Kidney (tissue), 14 donors: ENCODE results near the gene L3MBTL4. TPM values are rescaled to one million over a fixed set of nuclear protein-coding genes. Genes with fewer than 3 reads are reported as not detected.

ENCODE experiments used
- DNase-seq, 5 donors: peaks; one replicate each; pipeline ENCODE4 v3.0.0-alpha.2; 2013 to 2020
- FAIRE-seq: peaks from 2 replicates; lab custom pipeline; 2012; peaks lifted over from hg19 to GRCh38; lab: Jason Lieb, UNC
- H3K27ac ChIP-seq, 2 donors: one replicate each; pipeline ENCODE4 v1.7.0; 2013; ENCODE audit warnings: low read depth in 2 of 2, low read length in 2 of 2, inconsistent platforms in 1 of 2
- H3K27me3 ChIP-seq: one replicate; pipeline ENCODE4 v1.7.1; 2013; ENCODE audit warnings: low read length, inconsistent platforms; ENCODE audit not compliant: control insufficient read depth, insufficient read depth
- H3K36me3 ChIP-seq, 3 donors: one replicate each; pipeline versions ENCODE4 v1.7.0 to v1.7.1; 2013; ENCODE audit warnings: low read length in 3 of 3, control low read depth in 1 of 3, inconsistent platforms in 1 of 3; ENCODE audit not compliant: insufficient read depth in 3 of 3, control insufficient read depth in 2 of 3
- H3K4me1 ChIP-seq, 3 donors: one replicate each; pipeline versions ENCODE4 v1.7.0 to v1.7.1; 2013; ENCODE audit warnings: low read length in 3 of 3, inconsistent platforms in 1 of 3, low read depth in 1 of 3; ENCODE audit not compliant: control insufficient read depth in 2 of 3, insufficient read depth in 2 of 3
- H3K4me3 ChIP-seq, 3 donors: one replicate each; pipeline versions ENCODE4 v1.7.0 to v1.8.1; 2013; ENCODE audit warnings: low read length in 3 of 3, control low read depth in 1 of 3, inconsistent platforms in 1 of 3
- H3K9ac ChIP-seq, 3 donors: one replicate each; pipeline versions ENCODE4 v1.7.0 to v1.7.1; 2013; ENCODE audit warnings: low read length in 3 of 3, control low read depth in 1 of 3, inconsistent platforms in 1 of 3
- H3K9me3 ChIP-seq, 3 donors: one replicate each; pipeline versions ENCODE4 v1.7.0 to v1.7.1; 2013; ENCODE audit warnings: low read length in 3 of 3, control low read depth in 1 of 3, inconsistent platforms in 1 of 3; ENCODE audit not compliant: control insufficient read depth in 2 of 3, insufficient read depth in 1 of 3
- CTCF ChIP-seq: IDR thresholded peaks from 3 replicates; pipeline ENCODE4 v1.5.1; 2012; ENCODE audit warnings: mild to moderate bottlenecking, moderate library complexity, borderline replicate concordance; ENCODE audit not compliant: insufficient read depth; ENCODE audit errors: extremely low read depth
- intact Hi-C: fragments of 100-400 bp; cut with DNase I; formaldehyde crosslinking; loops from one replicate; pipeline ENCODE4 v1.11.1; 2022
- polyA plus RNA-seq: library from polyadenylated mRNA; stranded (reverse); fragments of 350-450 nt; fragmentation: Illumina TruSeq; extraction: RNeasy Lipid Tissue Mini Kit (QIAGEN cat#74804); gene quantifications from one replicate; pipeline ENCODE4 v1.2.3, GENCODE V29; 2014; ENCODE audit warnings: low read depth, low replicate concordance; ENCODE audit not compliant: insufficient read depth
- total RNA-seq: library from RNA; stranded (reverse); fragmentation: NEBNext Ultra II Directional; extraction: Animal tissue kit (Norgen Biotek cat#: 25700); gene quantifications from one replicate; pipeline ENCODE4 v1.2.1, GENCODE V29; 2021
- donor health status: control.
- donor health status: control.
- donor health status: control.
- donor health status: control.
- donor health status: control.
- donor health status: DM: yes; HTN: yes; CAD: no.
- donor health status: Normal renal cell carcinoma (clear cell type).

Gene L3MBTL4
- total and polyA plus RNA-seq, 2 donors from 2014 or later: 3.9 to 15.2 TPM

- Histone ChIP-seq H3K4me3 (no peak overlapping the region), H3K9ac (no peak overlapping the region), H3K27me3 (no peaks in the 10 kb centered on the region), H3K27ac (no peak overlapping the region), H3K9me3 (no peaks in the 10 kb centered on the region), H3K4me1 (no peaks in the 10 kb centered on the region), H3K36me3 (no peaks in the 10 kb centered on the region)
- TF ChIP-seq CTCF: no peak
- no peak for FAIRE-seq
- intact Hi-C loops: no loop called here
- no peak for DNase-seq
These were observed 452.3 kb downstream of the L3MBTL4 start for GRCh38 chr18:5962362-5962761.

GRCh38 chr18:5961828-5962150, 452.9 kb downstream of the L3MBTL4 start:
- no peak overlapping the region for H3K4me3 ChIP-seq
- H3K36me3 ChIP-seq: no peaks in the 10 kb centered on the region
- intact Hi-C loops: no loop called here
- no peaks in the 10 kb centered on the region for H3K27me3 ChIP-seq
- H3K9ac ChIP-seq: no peak overlapping the region
- H3K27ac ChIP-seq: no peak overlapping the region
- H3K9me3 ChIP-seq: no peaks in the 10 kb centered on the region
- no peak for TF ChIP-seq CTCF
- FAIRE-seq (no peak), DNase-seq (no peak)
- no peaks in the 10 kb centered on the region for H3K4me1 ChIP-seq

GRCh38 chr18:5961097-5961827, 453.4 kb downstream of the L3MBTL4 start:
- Histone ChIP-seq H3K4me1 (no peaks in the 10 kb centered on the region), H3K9me3 (no peaks in the 10 kb centered on the region), H3K27ac (no peak overlapping the region), H3K36me3 (peaks cover 0 to under 1% (median 0%) of the 10 kb centered on the region in 3 donors), H3K9ac (no peak overlapping the region), H3K27me3 (no peaks in the 10 kb centered on the region), H3K4me3 (no peak overlapping the region)
- FAIRE-seq (no peak), DNase-seq (peak in 2 of 5 donors; percentile 3 to 5)
- TF ChIP-seq CTCF: no peak
- intact Hi-C loops: no loop called here
